SK-N-SH (cell line): Measurements from ENCODE around the gene CCNJL. TPM values are rescaled to one million over a fixed set of nuclear protein-coding genes. Genes with fewer than 3 reads are reported as not detected.

Source experiments
- CTCF ChIA-PET: fragments of 300-600, 350-600 bp; formaldehyde crosslinking; extraction: SDS; loops from one replicate; lab custom pipeline; 2021; lab: Yijun Ruan, JAX
- POLR2A ChIA-PET: fragments of 350-600 bp; sonication (Branson Sonifier 250); formaldehyde crosslinking; extraction: SDS; loops from one replicate; lab custom pipeline; 2020; ENCODE audit warnings: antibody characterized with exemption, inconsistent platforms; lab: Yijun Ruan, JAX
- DNase-seq: peaks from one replicate; pipeline ENCODE4 v3.0.0; 2012
- H2AFZ ChIP-seq: fragments of 200-600 bp; sonication (generic); 2 replicates; pipeline ENCODE4 v1.8.1; 2016; ENCODE audit warnings: antibody characterized with exemption, mild to moderate bottlenecking, low read depth
- H3F3A ChIP-seq: fragments of 200-600 bp; sonication (generic); replicated peaks from 2 replicates; pipeline ENCODE3; 2016; ENCODE audit warnings: antibody characterized with exemption, mild to moderate bottlenecking; ENCODE audit not compliant: insufficient read depth
- H3K27ac ChIP-seq, 2 experiments: fragments of 200-500 bp in 1 of 2; fragments of 200-600 bp in 1 of 2; sonication (Bioruptor generic) in 1 of 2; sonication (generic), shearing (Covaris generic) in 1 of 2; 2 replicates each; pipeline versions ENCODE4 v1.5.1 to v1.6.1; 2014 to 2016; ENCODE audit warnings: low read depth in 2 of 2, inconsistent platforms in 1 of 2, low read length in 1 of 2, mild to moderate bottlenecking in 1 of 2, mixed read lengths in 1 of 2
- H3K27me3 ChIP-seq: fragments of 200-600 bp; sonication (generic), shearing (Covaris generic); 2 replicates; pipeline ENCODE4 v1.6.1; 2016; ENCODE audit warnings: mixed run types; ENCODE audit not compliant: insufficient read depth
- H3K36me3 ChIP-seq, 2 experiments: fragments of 200-500 bp in 1 of 2; fragments of 200-600 bp in 1 of 2; sonication (Bioruptor generic) in 1 of 2; sonication (generic) in 1 of 2; replicated peaks in 1 of 2; 2 replicates each; pipeline versions ENCODE3 to v1.5.1; 2014 to 2016; ENCODE audit warnings: low read length in 1 of 2, mild to moderate bottlenecking in 1 of 2; ENCODE audit not compliant: insufficient read depth in 2 of 2, control insufficient read depth in 1 of 2
- H3K4me1 ChIP-seq, 2 experiments: fragments of 200-500 bp in 1 of 2; fragments of 200-600 bp in 1 of 2; sonication (Bioruptor generic) in 1 of 2; sonication (generic), shearing (Covaris generic) in 1 of 2; 2 replicates each; pipeline versions ENCODE4 v1.5.1 to v1.6.1; 2014 to 2016; ENCODE audit warnings: low read depth in 1 of 2, low read length in 1 of 2, mixed run types in 1 of 2; ENCODE audit not compliant: insufficient read depth in 2 of 2, control insufficient read depth in 1 of 2
- H3K4me2 ChIP-seq: fragments of 200-600 bp; sonication (generic), shearing (Covaris generic); 2 replicates; pipeline ENCODE4 v1.6.1; 2017; ENCODE audit warnings: mixed run types
- H3K4me3 ChIP-seq, 2 experiments: fragments of 200-500 bp in 1 of 2; fragments of 200-600 bp in 1 of 2; sonication (Bioruptor generic) in 1 of 2; sonication (generic), shearing (Covaris generic) in 1 of 2; 2 replicates each; pipeline versions ENCODE4 v1.5.1 to v1.8.1; 2014 to 2016; ENCODE audit warnings: low read depth in 2 of 2, inconsistent platforms in 1 of 2, low read length in 1 of 2, mild to moderate bottlenecking in 1 of 2, mixed read lengths in 1 of 2, moderate library complexity in 1 of 2
- H3K79me2 ChIP-seq: fragments of 200-600 bp; sonication (generic); 2 replicates; pipeline ENCODE4 v1.8.1; 2017; ENCODE audit warnings: mild to moderate bottlenecking; ENCODE audit not compliant: insufficient read depth
- H3K9ac ChIP-seq: fragments of 200-600 bp; sonication (generic); 2 replicates; pipeline ENCODE4 v1.6.1; 2017; ENCODE audit warnings: mixed run types
- H3K9me2 ChIP-seq: fragments of 200-600 bp; sonication (generic); 2 replicates; pipeline ENCODE4 v1.6.1; 2017; ENCODE audit warnings: mixed run types
- H3K9me3 ChIP-seq: fragments of 200-600 bp; sonication (generic); 2 replicates; pipeline ENCODE4 v1.6.1; 2017; ENCODE audit warnings: mixed run types, mild to moderate bottlenecking, moderate library complexity
- H4K20me1 ChIP-seq: fragments of 200-600 bp; sonication (generic); 2 replicates; pipeline ENCODE4 v1.6.1; 2017; ENCODE audit warnings: mild to moderate bottlenecking, mixed run types; ENCODE audit not compliant: insufficient read depth
- CHD2 ChIP-seq: fragments of 150-350 bp; IDR thresholded peaks from 2 replicates; pipeline ENCODE4 v1.6.1; 2018; ENCODE audit warnings: low read length; ENCODE audit not compliant: partially characterized antibody
- ELF1 ChIP-seq: IDR thresholded peaks from 2 replicates; pipeline ENCODE4 v1.4.0; 2012
- EZH2phosphoT487 ChIP-seq: fragments of 200-600 bp; sonication (generic); IDR thresholded peaks from 2 replicates; pipeline ENCODE4 v1.6.1; 2017; ENCODE audit warnings: low read depth, mixed run types, mild to moderate bottlenecking, antibody characterized with exemption, moderate library complexity, borderline replicate concordance
- FOSL2 ChIP-seq: IDR thresholded peaks from 2 replicates; pipeline ENCODE4 v1.4.0; 2012; ENCODE audit warnings: low read depth, mild to moderate bottlenecking, moderate library complexity, borderline replicate concordance
- FOXJ3 ChIP-seq: sonication (generic); formaldehyde crosslinking; IDR thresholded peaks from 2 replicates; pipeline ENCODE4 v1.5.1; 2020; ENCODE audit warnings: mild to moderate bottlenecking, missing genetic modification reagents
- MAX ChIP-seq: IDR thresholded peaks from 2 replicates; pipeline ENCODE4 v1.4.0; 2012; ENCODE audit warnings: low read depth
- PBX3 ChIP-seq: IDR thresholded peaks from 2 replicates; pipeline ENCODE4; 2012
- RCOR1 ChIP-seq: fragments of 150-350 bp; IDR thresholded peaks from 2 replicates; pipeline ENCODE4 v1.6.1; 2017; ENCODE audit warnings: antibody characterized with exemption, low read length
- RFX5 ChIP-seq: IDR thresholded peaks from 2 replicates; pipeline ENCODE4 v1.6.1; 2012; ENCODE audit warnings: mild to moderate bottlenecking, improper control_type of control experiment, low read length
- SMC3 ChIP-seq: IDR thresholded peaks from 2 replicates; pipeline ENCODE4 v1.6.1; 2012; ENCODE audit warnings: low read depth, low read length, improper control_type of control experiment
- TEAD4 ChIP-seq: IDR thresholded peaks from 2 replicates; pipeline ENCODE4 v1.4.0; 2012; ENCODE audit warnings: mild to moderate bottlenecking, borderline replicate concordance; ENCODE audit not compliant: insufficient read depth
- USF1 ChIP-seq: IDR thresholded peaks from 2 replicates; pipeline ENCODE4 v1.4.0; 2012; ENCODE audit warnings: low read depth, borderline replicate concordance
- YY1 ChIP-seq: IDR thresholded peaks from 2 replicates; pipeline ENCODE4 v1.4.0; 2012; ENCODE audit warnings: low read depth, mild to moderate bottlenecking
- WGBS: methylation state at CpG from one replicate; pipeline ENCODE4 v1.1.6; 2017; ENCODE audit warnings: low lambda C conversion rate; 5-methylcytosine and 5-hydroxymethylcytosine counted together
- polyA plus RNA-seq, 3 experiments: library from polyadenylated mRNA; depleted of rRNA; stranded (reverse); fragments of >200 nt; gene quantifications; 2 replicates each; pipeline ENCODE4 v1.2.3, GENCODE V29; 2012
- small RNA-seq, 7 experiments: library from RNA; depleted of rRNA; stranded (forward); fragments of <200 nt; gene quantifications; one replicate each; pipeline ENCODE3, GENCODE V24; 2012

The CCNJL gene
- polyA plus RNA-seq, 1 of the 3 experiments (the other 2 are of a cell fraction) = 7.1 TPM

- Histone ChIP-seq H3K4me2 (no peak overlapping the region), H3K4me1 (no peaks in the 10 kb centered on the region), H3K27me3 (no peaks in the 10 kb centered on the region), H3K9me2 (no peaks in the 10 kb centered on the region), H3K27ac (no peak overlapping the region), H2AFZ (no peak overlapping the region), H3K4me3 (no peak overlapping the region), H3F3A (no peaks in the 10 kb centered on the region), H3K9ac (no peak overlapping the region), H3K36me3 (no peaks in the 10 kb centered on the region), H3K79me2 (no peaks in the 10 kb centered on the region), H4K20me1 (no peaks in the 10 kb centered on the region), H3K9me3 (no peaks in the 10 kb centered on the region)
- CTCF ChIA-PET = interaction anchor here (1.4 to 1.6 kb wide), 2 partner anchors 36 to 138 kb away, joined by 3 to 7 read pairs; no protein-coding TSS in a partner anchor
- DNase-seq = no peak
- TF ChIP-seq ELF1 (no peak), USF1 (no peak), FOXJ3 (CRISPR knock-in tag) (no peak), SMC3 (no peak), TEAD4 (no peak), CHD2 (no peak), FOSL2 (no peak), YY1 (no peak), EZH2phosphoT487 (no peak), RFX5 (no peak), PBX3 (no peak), RCOR1 (no peak), MAX (no peak)
- POLR2A ChIA-PET = no interaction called here
- 72% methylated on average over 2 of the region's 2 CpGs for WGBS
Measured at GRCh38 chr5:160207061-160207460, 105.3 kb downstream of the CCNJL start.

Small RNA genes lying within 50 kb of the gene (small RNA-seq; reads per million reads assigned to genes)
- gene AC112191.3 = 0 reads per million in 7 experiments

Other genes starting within 250 kb of the CCNJL start
- 5.7 and 6.4 TPM in 2 replicates for gene PWWP2A, start 193.1 kb downstream of the CCNJL start, polyA plus RNA-seq (2012; rRNA removed)
- gene FABP6, start 83.1 kb downstream of the CCNJL start, polyA plus RNA-seq (2012; rRNA removed) = 1.1 and 1.3 TPM in 2 replicates
- 0.65 and 0.67 TPM in 2 replicates for gene C1QTNF2, start 58.1 kb upstream of the CCNJL start, polyA plus RNA-seq (2012; rRNA removed)
- 1.5 and 2.2 TPM in 2 replicates for gene FAM200C, start 87.5 kb upstream of the CCNJL start, polyA plus RNA-seq (2012; rRNA removed)
- 22.3 and 28.3 TPM in 2 replicates for gene SLU7, start 106.5 kb upstream of the CCNJL start, polyA plus RNA-seq (2012; rRNA removed)
- 221 and 279 TPM in 2 replicates for gene PTTG1, start 109.3 kb upstream of the CCNJL start, polyA plus RNA-seq (2012; rRNA removed)